ENCODE results near the gene SAE1.

- TF ChIP-seq POLR2A (IDR thresholded peaks at IDR 0.05) (no peak), CTCF (IDR thresholded peaks at IDR 0.05) (no peak)
Observed at GRCh38 chr19:47102346-47103060, 28.1 kb upstream of the SAE1 start.
